Measurements from ENCODE around the gene GAN.

DNA sequence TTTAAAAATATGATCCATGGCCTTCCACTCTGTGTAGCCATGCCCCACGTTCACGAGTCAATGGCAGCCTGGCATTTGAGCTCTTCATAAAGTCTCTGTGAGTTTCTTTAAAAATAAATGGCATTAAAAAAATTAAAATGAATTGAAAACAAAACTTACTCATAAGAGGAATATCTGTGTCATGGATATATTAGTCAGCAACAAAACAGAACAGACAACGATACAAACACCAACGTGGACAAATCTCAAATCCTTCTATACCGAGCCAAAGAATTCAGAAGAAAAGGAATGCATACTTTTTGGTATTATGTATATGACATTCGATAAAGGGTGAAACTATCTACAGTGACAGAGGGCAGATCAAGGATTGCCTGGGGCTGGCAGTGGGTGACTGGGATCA, 121.6 kb downstream of the GAN start:
- TF ChIP-seq, protein P1, sequence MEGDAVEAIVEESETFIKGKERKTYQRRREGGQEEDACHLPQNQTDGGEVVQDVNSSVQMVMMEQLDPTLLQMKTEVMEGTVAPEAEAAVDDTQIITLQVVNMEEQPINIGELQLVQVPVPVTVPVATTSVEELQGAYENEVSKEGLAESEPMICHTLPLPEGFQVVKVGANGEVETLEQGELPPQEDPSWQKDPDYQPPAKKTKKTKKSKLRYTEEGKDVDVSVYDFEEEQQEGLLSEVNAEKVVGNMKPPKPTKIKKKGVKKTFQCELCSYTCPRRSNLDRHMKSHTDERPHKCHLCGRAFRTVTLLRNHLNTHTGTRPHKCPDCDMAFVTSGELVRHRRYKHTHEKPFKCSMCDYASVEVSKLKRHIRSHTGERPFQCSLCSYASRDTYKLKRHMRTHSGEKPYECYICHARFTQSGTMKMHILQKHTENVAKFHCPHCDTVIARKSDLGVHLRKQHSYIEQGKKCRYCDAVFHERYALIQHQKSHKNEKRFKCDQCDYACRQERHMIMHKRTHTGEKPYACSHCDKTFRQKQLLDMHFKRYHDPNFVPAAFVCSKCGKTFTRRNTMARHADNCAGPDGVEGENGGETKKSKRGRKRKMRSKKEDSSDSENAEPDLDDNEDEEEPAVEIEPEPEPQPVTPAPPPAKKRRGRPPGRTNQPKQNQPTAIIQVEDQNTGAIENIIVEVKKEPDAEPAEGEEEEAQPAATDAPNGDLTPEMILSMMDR (IDR thresholded peaks at IDR 0.05; ENCODE audit: insufficient read depth, low read length): no peak
- TF ChIP-seq SPI1 (IDR thresholded peaks at IDR 0.05; ENCODE audit: borderline replicate concordance, low read depth): no peak

Data from HL-60 (cell line).